Neuronal stem cell (in vitro differentiated cells): Measurements from ENCODE around the gene ARHGEF12.

Experiments
- DNase-seq: peaks from one replicate; pipeline ENCODE4 v3.0.0-alpha.2; 2013; ENCODE audit warnings: low spot score
- H2AFZ ChIP-seq: one replicate; pipeline ENCODE4 v1.6.1; 2013; ENCODE audit warnings: mild to moderate bottlenecking, low read length, inconsistent platforms
- H2AK5ac ChIP-seq: 2 replicates; pipeline ENCODE4 v1.6.1; 2013; ENCODE audit warnings: low read depth, mild to moderate bottlenecking, inconsistent platforms, low read length, moderate library complexity, mixed read lengths
- H2BK120ac ChIP-seq: 2 replicates; pipeline ENCODE4 v1.6.1; 2013; ENCODE audit warnings: low read depth, mild to moderate bottlenecking, inconsistent platforms, low read length, moderate library complexity, mixed read lengths
- H2BK12ac ChIP-seq: one replicate; pipeline ENCODE4 v1.6.1; 2013; ENCODE audit warnings: low read length, inconsistent platforms
- H2BK15ac ChIP-seq: 2 replicates; pipeline ENCODE4 v1.6.1; 2013; ENCODE audit warnings: mild to moderate bottlenecking, low read length, inconsistent platforms, mixed read lengths
- H2BK5ac ChIP-seq: one replicate; pipeline ENCODE4 v1.6.1; 2013; ENCODE audit warnings: inconsistent platforms, mild to moderate bottlenecking, low read length, moderate library complexity
- H3K14ac ChIP-seq: one replicate; pipeline ENCODE4 v1.6.1; 2013; ENCODE audit warnings: low read length, inconsistent platforms
- H3K18ac ChIP-seq: 2 replicates; pipeline ENCODE4 v1.6.1; 2013; ENCODE audit warnings: low read length, inconsistent platforms
- H3K23ac ChIP-seq: 2 replicates; pipeline ENCODE4 v1.6.1; 2013; ENCODE audit warnings: low read depth, mild to moderate bottlenecking, mixed read lengths, low read length, inconsistent platforms; ENCODE audit not compliant: poor library complexity
- H3K27ac ChIP-seq: replicated peaks from 3 replicates; pipeline ENCODE4 v1.5.1; 2013; ENCODE audit warnings: low read length, inconsistent platforms
- H3K27me3 ChIP-seq, 3 experiments: 2 replicates each; pipeline ENCODE4 v1.6.1; 2013; ENCODE audit warnings: low read length in 3 of 3, mild to moderate bottlenecking in 2 of 3, inconsistent platforms in 1 of 3, low read depth in 1 of 3, mixed read lengths in 1 of 3, moderate library complexity in 1 of 3; ENCODE audit not compliant: control insufficient read depth in 3 of 3, insufficient read depth in 3 of 3
- H3K36me3 ChIP-seq, 2 donors: replicated peaks in 1 of 2; 2 replicates each; pipeline ENCODE4 v1.6.1; 2013; ENCODE audit warnings: low read length in 2 of 2; ENCODE audit not compliant: control insufficient read depth in 2 of 2, insufficient read depth in 2 of 2
- H3K4ac ChIP-seq: 2 replicates; pipeline ENCODE4 v1.6.1; 2013; ENCODE audit warnings: inconsistent platforms, mild to moderate bottlenecking, low read length, moderate library complexity
- H3K4me1 ChIP-seq, 2 donors: 1 replicate in 1 of 2; 2 replicates in 1 of 2; pipeline ENCODE4 v1.6.1; 2013; ENCODE audit warnings: low read length in 2 of 2, low read depth in 1 of 2; ENCODE audit not compliant: control insufficient read depth in 2 of 2, insufficient read depth in 1 of 2
- H3K4me2 ChIP-seq: one replicate; pipeline ENCODE4 v1.6.1; 2013; ENCODE audit warnings: mild to moderate bottlenecking, low read length, inconsistent platforms; ENCODE audit not compliant: insufficient read depth, poor library complexity, severe bottlenecking
- H3K4me3 ChIP-seq, 2 donors: 2 replicates each; pipeline ENCODE4 v1.5.1; 2013; ENCODE audit warnings: low read length in 2 of 2, mild to moderate bottlenecking in 2 of 2, inconsistent platforms in 1 of 2, moderate library complexity in 1 of 2
- H3K79me1 ChIP-seq: one replicate; pipeline ENCODE4 v1.6.1; 2013; ENCODE audit warnings: low read depth, mild to moderate bottlenecking, inconsistent platforms, low read length, moderate library complexity
- H3K9ac ChIP-seq: one replicate; pipeline ENCODE4 v1.6.1; 2013; ENCODE audit warnings: mild to moderate bottlenecking, low read depth, low read length, inconsistent platforms; ENCODE audit not compliant: poor library complexity
- H3K9me3 ChIP-seq, 2 donors: replicated peaks in 1 of 2; 2 replicates each; pipeline versions ENCODE3 to v1.6.1; 2013; ENCODE audit warnings: low read length in 2 of 2, mild to moderate bottlenecking in 2 of 2, inconsistent platforms in 1 of 2, low read depth in 1 of 2, mixed read lengths in 1 of 2, moderate library complexity in 1 of 2; ENCODE audit not compliant: control insufficient read depth in 2 of 2, insufficient read depth in 1 of 2
- H4K8ac ChIP-seq: one replicate; pipeline ENCODE4 v1.6.1; 2013; ENCODE audit warnings: low read depth, mild to moderate bottlenecking, inconsistent platforms, low read length, moderate library complexity
- H4K91ac ChIP-seq: one replicate; pipeline ENCODE4 v1.6.1; 2013; ENCODE audit warnings: low read length, low read depth, mild to moderate bottlenecking, inconsistent platforms; ENCODE audit not compliant: poor library complexity
- WGBS, 2 donors: extraction: QIAGEN DNeasy Blood & Tissue Kit; methylation state at CpG; one replicate each; pipeline ENCODE4 v1.1.7; 2013; ENCODE audit warnings: missing lambda C conversion rate in 2 of 2, mixed read lengths in 1 of 2; ENCODE audit not compliant: insufficient read length in 2 of 2, insufficient replicate concordance in 1 of 2; ENCODE audit errors: extremely low coverage in 2 of 2; 5-methylcytosine and 5-hydroxymethylcytosine counted together

The ARHGEF12 gene

GRCh38 chr11:120511116-120511819, 175.1 kb downstream of the ARHGEF12 start, which contains the start of gene GRIK4:
GRIK4 (plus strand) TSS chr11:120511748; CDS start chr11:120660319, 148,571 bp downstream.
- Histone ChIP-seq H3K18ac (peak within 1 kb of the TSS; percentile 84), H2BK5ac (no peak within 1 kb of the TSS), H3K36me3 (no peaks in the 10 kb centered on the region), H3K9me3 (no peaks in the 10 kb centered on the region), H2AK5ac (peak within 1 kb of the TSS; percentile 10), H3K4me2 (peak within 1 kb of the TSS; percentile 97), H2BK15ac (no peak within 1 kb of the TSS), H3K27ac (no peak within 1 kb of the TSS), H3K14ac (peak within 1 kb of the TSS; percentile 50), H3K9ac (peak within 1 kb of the TSS; percentile 85), H4K8ac (no peak within 1 kb of the TSS), H4K91ac (no peak within 1 kb of the TSS), H3K4me1 (peaks cover 1 to 6% of the 10 kb centered on the region in 2 donors), H3K79me1 (no peaks in the 10 kb centered on the region), H2BK120ac (no peak within 1 kb of the TSS), H3K4ac (no peak within 1 kb of the TSS), H3K27me3 (peaks cover 0 to 36% (median 14%) of the 10 kb centered on the region in 3 experiments), H3K23ac (peak within 1 kb of the TSS; percentile 27), H3K4me3 (peak within 1 kb of the TSS; percentile 50 to 81), H2BK12ac (no peak within 1 kb of the TSS), H2AFZ (peak within 1 kb of the TSS; percentile 87)
- peak; percentile 85 for DNase-seq
- no CpG with 5 or more reads among the region's 95 CpGs for WGBS, 2 donors

- H3K79me1 ChIP-seq, result no peaks in the 10 kb centered on the region
- H3K4ac ChIP-seq, result no peak overlapping the region
- peak overlapping the region; percentile 10 for H2AK5ac ChIP-seq
- peak overlapping the region; percentile 97 for H3K4me2 ChIP-seq
- H4K91ac ChIP-seq, result no peak overlapping the region
- peaks cover 0 to 36% (median 17%) of the 10 kb centered on the region in 3 experiments for H3K27me3 ChIP-seq
- H3K9ac ChIP-seq, result peak overlapping the region; percentile 85
- peak overlapping the region; percentile 75 for H2AFZ ChIP-seq
- DNase-seq, result no peak
- peak overlapping the region; percentile 27 for H3K23ac ChIP-seq
- peak overlapping the region; percentile 50 for H3K14ac ChIP-seq
- no peak overlapping the region for H2BK120ac ChIP-seq
- H3K4me3 ChIP-seq, result peak overlapping the region; percentile 50 to 81
- H3K18ac ChIP-seq, result peak overlapping the region; percentile 65
- whole genome bisulfite sequencing, 2 donors, result no CpG with 5 or more reads among the region's 73 CpGs
- no peak overlapping the region for H3K27ac ChIP-seq
- H3K4me1 ChIP-seq, result peaks cover 4 to 14% of the 10 kb centered on the region in 2 donors
- H2BK12ac ChIP-seq, result no peak overlapping the region
- H3K9me3 ChIP-seq, result no peaks in the 10 kb centered on the region
- H4K8ac ChIP-seq, result no peak overlapping the region
- H2BK15ac ChIP-seq, result no peak overlapping the region
- no peaks in the 10 kb centered on the region for H3K36me3 ChIP-seq
- H2BK5ac ChIP-seq, result no peak overlapping the region
These were observed 175.9 kb downstream of the ARHGEF12 start for GRCh38 chr11:120511820-120512738.

DNA sequence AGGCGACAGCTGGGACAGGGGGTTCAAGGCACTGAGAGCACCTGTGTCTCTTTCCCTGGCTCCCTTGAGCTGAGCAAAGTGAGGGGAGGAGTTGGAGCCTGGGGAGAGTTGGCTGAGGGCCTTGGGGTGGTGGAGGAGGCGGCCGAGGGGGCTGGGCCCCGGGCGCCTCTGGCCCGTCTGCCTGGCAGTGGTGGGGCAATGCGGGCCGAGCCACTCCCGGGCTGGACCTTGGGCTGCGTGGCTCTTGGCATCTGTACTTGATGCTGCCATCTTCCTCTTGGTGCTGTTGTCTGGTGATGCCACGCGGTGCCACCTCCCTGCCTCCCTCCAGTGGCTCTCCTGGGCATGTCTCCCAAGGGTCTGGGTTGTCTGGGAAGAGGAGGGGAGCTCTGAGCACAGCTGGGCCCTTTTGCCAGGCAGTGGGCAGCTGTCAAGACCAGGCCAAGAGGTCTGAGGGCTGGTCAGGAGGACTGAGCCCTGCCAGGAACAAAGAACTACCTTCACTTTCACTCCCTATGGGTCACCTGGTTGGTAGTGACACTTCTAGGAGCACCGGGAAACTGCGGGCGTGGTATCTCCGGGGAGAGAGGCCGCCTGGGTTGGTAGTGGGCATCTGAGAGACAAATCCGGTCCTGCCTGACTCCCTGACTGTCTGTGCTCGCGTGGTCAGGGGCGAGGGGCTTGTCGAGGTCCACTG, 176.7 kb downstream of the ARHGEF12 start:
- Histone ChIP-seq H3K36me3 (no peaks in the 10 kb centered on the region), H3K18ac (peak overlapping the region; percentile 65), H4K91ac (no peak overlapping the region), H4K8ac (no peak overlapping the region), H2AK5ac (no peak overlapping the region), H3K4me3 (no peak overlapping the region), H3K4me1 (peaks cover 11 to 22% of the 10 kb centered on the region in 2 donors), H2BK12ac (no peak overlapping the region), H3K23ac (peak overlapping the region; percentile 20), H3K14ac (no peak overlapping the region), H2BK15ac (no peak overlapping the region), H3K9ac (no peak overlapping the region), H3K27ac (no peak overlapping the region), H2BK5ac (no peak overlapping the region), H3K27me3 (peaks cover 0 to 36% (median 17%) of the 10 kb centered on the region in 3 experiments), H3K4ac (no peak overlapping the region), H2BK120ac (peak overlapping the region; percentile 35), H2AFZ (no peak overlapping the region), H3K9me3 (no peaks in the 10 kb centered on the region), H3K4me2 (no peak overlapping the region), H3K79me1 (no peaks in the 10 kb centered on the region)
- WGBS, 2 donors, result no CpG with 5 or more reads among the region's 22 CpGs
- no peak for DNase-seq
